HCT116 (cell line): ENCODE measurements around the gene ELMO2. TPM values are rescaled to one million over a fixed set of nuclear protein-coding genes. Genes with fewer than 3 reads are reported as not detected.

Experiments
- ATAC-seq: fragments of 200-7000 bp; cut with Tn5 transposase; 2 replicates; pipeline ENCODE4 v1.9.1; 2020; ENCODE audit warnings: mild to moderate bottlenecking, moderate library complexity
- BruUV-seq: library from RNA; stranded (reverse); fragments of 400-500 nt; replicated peaks from 2 replicates; lab custom pipeline; 2021; lab: Mats Ljungman, UMichigan
- CTCF ChIA-PET: fragments of 300-600 bp; sonication (Branson Sonifier 250); formaldehyde crosslinking; loops from one replicate; lab custom pipeline; 2021; ENCODE audit warnings: antibody characterized with exemption; lab: Charles Lee
- POLR2A ChIA-PET: fragments of 300-600, 350-600 bp; sonication (Branson Sonifier 250); formaldehyde crosslinking; loops from one replicate; lab custom pipeline; 2021; ENCODE audit warnings: antibody characterized with exemption; lab: Charles Lee
- RAD21 ChIA-PET, 2 experiments: fragments of 300-600 bp; sonication (Branson Sonifier 250); formaldehyde crosslinking; loops; one replicate each; lab custom pipeline; 2023; ENCODE audit warnings: low total read pairs in 2 of 2; ENCODE audit not compliant: uncharacterized antibody in 2 of 2, unreplicated experiment in 2 of 2, low non-redundant PET in 1 of 2; lab: Charles Lee
- DNase-seq: peaks from one replicate; pipeline ENCODE4 v3.0.0-alpha.2; 2010; ENCODE audit warnings: low read depth, low spot score
- H2AFZ ChIP-seq: fragments of 200-600 bp; shearing (Covaris generic), sonication (generic); 2 replicates; pipeline ENCODE4 v1.6.1; 2017; ENCODE audit warnings: low read depth, mixed run types, mixed read lengths, antibody characterized with exemption, low read length; ENCODE audit not compliant: poor library complexity, severe bottlenecking
- H3K27ac ChIP-seq: 2 replicates; pipeline ENCODE4 v1.5.1; 2012; ENCODE audit warnings: low read depth, low read length
- H3K27me3 ChIP-seq: fragments of 200-600 bp; sonication (generic); 2 replicates; pipeline ENCODE4 v1.6.1; 2016; ENCODE audit warnings: mixed run types, low read length, mixed read lengths; ENCODE audit not compliant: insufficient read depth
- H3K36me3 ChIP-seq, 2 experiments: fragments of 200-500 bp in 1 of 2; fragments of 200-600 bp in 1 of 2; sonication (Bioruptor generic) in 1 of 2; sonication (generic) in 1 of 2; 2 replicates each; pipeline versions ENCODE4 v1.5.1 to v1.6.1; 2014 to 2016; ENCODE audit warnings: low read length in 2 of 2, inconsistent platforms in 1 of 2, mixed read lengths in 1 of 2, mixed run types in 1 of 2; ENCODE audit not compliant: insufficient read depth in 2 of 2, control insufficient read depth in 1 of 2
- H3K4me1 ChIP-seq, 2 experiments: fragments of 200-600 bp in 1 of 2; sonication (generic) in 1 of 2; 2 replicates each; pipeline versions ENCODE4 v1.5.1 to v1.6.1; 2012 to 2017; ENCODE audit warnings: low read length in 2 of 2, inconsistent platforms in 1 of 2, mild to moderate bottlenecking in 1 of 2, mixed read lengths in 1 of 2, mixed run types in 1 of 2, moderate library complexity in 1 of 2; ENCODE audit not compliant: insufficient read depth in 2 of 2, control insufficient read depth in 1 of 2
- H3K4me2 ChIP-seq: fragments of 200-600 bp; sonication (generic); 2 replicates; pipeline ENCODE4 v1.6.1; 2017; ENCODE audit warnings: mixed run types, low read length, mixed read lengths
- H3K4me3 ChIP-seq, 2 experiments: fragments of 200-600 bp in 1 of 2; sonication (generic) in 1 of 2; replicated peaks in 1 of 2; 2 replicates each; pipeline ENCODE4 v1.5.1; 2011 to 2016; ENCODE audit warnings: low read length in 2 of 2, control low read depth in 1 of 2, low read depth in 1 of 2, mild to moderate bottlenecking in 1 of 2, mixed read lengths in 1 of 2, mixed run types in 1 of 2
- H3K79me2 ChIP-seq: fragments of 200-600 bp; sonication (generic); 2 replicates; pipeline ENCODE4 v1.6.1; 2017; ENCODE audit warnings: mild to moderate bottlenecking, mixed run types, low read length, moderate library complexity, mixed read lengths; ENCODE audit not compliant: insufficient read depth
- H3K9ac ChIP-seq: fragments of 200-600 bp; sonication (generic); 2 replicates; pipeline ENCODE4 v1.6.1; 2016; ENCODE audit warnings: low read length, mixed read lengths
- H3K9me2 ChIP-seq: fragments of 200-600 bp; sonication (generic), shearing (Covaris generic); 2 replicates; pipeline ENCODE4 v1.6.1; 2017; ENCODE audit warnings: mixed run types, mild to moderate bottlenecking, moderate library complexity; ENCODE audit not compliant: insufficient read depth
- H3K9me3 ChIP-seq, 2 experiments: fragments of 200-500 bp in 1 of 2; fragments of 200-600 bp in 1 of 2; sonication (Bioruptor generic) in 1 of 2; sonication (generic) in 1 of 2; 2 replicates each; pipeline ENCODE4 v1.6.1; 2014 to 2017; ENCODE audit warnings: low read length in 2 of 2, mixed read lengths in 2 of 2, inconsistent platforms in 1 of 2, low read depth in 1 of 2, mild to moderate bottlenecking in 1 of 2, mixed run types in 1 of 2, moderate library complexity in 1 of 2; ENCODE audit not compliant: control insufficient read depth in 1 of 2, insufficient read depth in 1 of 2
- H4K20me1 ChIP-seq: fragments of 200-600 bp; sonication (generic), shearing (Covaris generic); 2 replicates; pipeline ENCODE4 v1.6.1; 2017; ENCODE audit warnings: mixed run types, mild to moderate bottlenecking, moderate library complexity; ENCODE audit not compliant: insufficient read depth
- ATF3 ChIP-seq: IDR thresholded peaks from 2 replicates; pipeline ENCODE4 v1.6.1; 2012
- CTCF ChIP-seq, 3 experiments: fragments of 200-600 bp in 1 of 3; sonication (generic) in 1 of 3; IDR thresholded peaks in 2 of 3; conservative IDR thresholded peaks in 1 of 3; 2 replicates each; pipeline ENCODE4 v1.5.1; 2012 to 2017; ENCODE audit warnings: low read depth in 2 of 3, low read length in 2 of 3, antibody characterized with exemption in 1 of 3, borderline replicate concordance in 1 of 3, control low read depth in 1 of 3, mild to moderate bottlenecking in 1 of 3, mixed read lengths in 1 of 3, mixed run types in 1 of 3, moderate library complexity in 1 of 3; ENCODE audit not compliant: insufficient read depth in 1 of 3
- ELF1 ChIP-seq: IDR thresholded peaks from 2 replicates; pipeline ENCODE4 v1.6.1; 2012; ENCODE audit warnings: low read depth, borderline replicate concordance
- RAD21 ChIP-seq: IDR thresholded peaks from 2 replicates; pipeline ENCODE4 v1.6.1; 2012; ENCODE audit warnings: low read depth, mild to moderate bottlenecking
- intact Hi-C: fragments of 100-400 bp; cut with micrococcal nuclease; formaldehyde crosslinking; loops from 2 replicates; pipeline ENCODE4 v1.10.0; 2022
- total RNA-seq: library from RNA; stranded (reverse); gene quantifications from one replicate; pipeline ENCODE4 v1.2.1, GENCODE V29; 2021; ENCODE audit not compliant: unreplicated experiment

The ELMO2 gene
- total RNA-seq, 1 experiment from 2014 or later = 22.9 TPM

GRCh38 chr20:46349035-46349741 lies 57.2 kb downstream of the ELMO2 start:
- no TSS peak for BruUV-seq
- peak; percentile 81 for ATAC-seq
- POLR2A ChIA-PET = interaction anchor here (1.1 kb wide), 1 partner anchor 15 kb away, joined by 3 read pairs; no protein-coding TSS in a partner anchor

More at GRCh38 chr20:46349035-46349741, 57.2 kb downstream of the ELMO2 start:
- no peak overlapping the region for H3K9ac ChIP-seq
- no peaks in the 10 kb centered on the region for H4K20me1 ChIP-seq
- peak; percentile 13 for DNase-seq
- no peaks in the 10 kb centered on the region for H3K27me3 ChIP-seq
- H3K4me1 ChIP-seq = 0 out of 4 replicates have a peak, but pooled peaks cover 0 to 3% of the 10 kb centered on the region in 2 experiments
- no peaks in the 10 kb centered on the region for H3K9me2 ChIP-seq
- ChIA-PET RAD21 (interaction anchor here (0.6 to 1.2 kb wide), 8 partner anchors 42 to 327 kb away, joined by 3 to 7 read pairs (median 4); no protein-coding TSS in a partner anchor), CTCF (interaction anchor here (0.8 to 2.3 kb wide), 16 partner anchors 9 to 379 kb away, joined by 3 to 9 read pairs (median 5); partner anchors contain the start of gene CDH22)
- no peak overlapping the region for H3K4me2 ChIP-seq
- no peaks in the 10 kb centered on the region for H3K79me2 ChIP-seq
- no peak overlapping the region for H3K4me3 ChIP-seq
- intact Hi-C loops = loop anchor here (1.0 kb wide), 1 partner anchor 217 kb away; no protein-coding TSS in a partner anchor
- H2AFZ ChIP-seq = no peak overlapping the region
- TF ChIP-seq ATF3 = no peak
- TF ChIP-seq CTCF (IDR thresholded peaks at IDR 0.05 in 2 of 3, conservative IDR thresholded peaks at IDR 0.05 in 1 of 3; ENCODE audit: borderline replicate concordance in 1 of 3, insufficient read depth in 1 of 3, low read depth in 2 of 3, low read length in 2 of 3) = peak; percentile 66 to 84 (median 79)
- TF ChIP-seq ELF1 = no peak
- TF ChIP-seq RAD21 = peak; percentile 84
- no peaks in the 10 kb centered on the region for H3K9me3 ChIP-seq
- H3K27ac ChIP-seq = no peak overlapping the region
- H3K36me3 ChIP-seq = peaks cover 0 to 9% of the 10 kb centered on the region in 2 experiments; a peak in 1 of 4 replicates
